Stimulated activated CD8-positive, alpha-beta memory T cell treated with anti-CD3 and anti-CD28 coated beads, Interleukin-15, amount 100 ng/mL, for 1 hour (primary cell): ENCODE data around the gene CPA1.

Experiments
- DNase-seq: peaks from one replicate; pipeline ENCODE4 v3.0.0-alpha.2; 2020; ENCODE audit warnings: low read depth

CPA1 gene

DNA sequence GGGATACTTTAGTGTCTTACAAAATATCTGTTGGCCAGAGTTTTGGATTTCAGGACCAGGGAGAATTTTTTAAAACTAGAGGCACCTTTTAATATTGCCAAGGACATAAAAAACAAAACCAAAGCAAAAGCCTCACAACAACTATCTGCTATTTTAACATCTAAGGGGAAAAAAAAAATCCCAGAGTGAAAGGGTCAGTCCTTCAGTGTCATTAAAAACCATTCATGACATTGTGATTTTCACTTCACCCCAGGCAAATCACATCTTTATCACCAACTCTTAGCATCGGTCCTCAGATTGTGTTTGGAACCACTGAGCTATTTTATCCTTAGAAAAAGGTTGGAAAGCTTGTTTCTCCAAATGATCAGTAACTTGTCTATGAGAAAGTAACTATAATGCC lies 49.8 kb downstream of the CPA1 start:
- DNase-seq: no peak

DNA sequence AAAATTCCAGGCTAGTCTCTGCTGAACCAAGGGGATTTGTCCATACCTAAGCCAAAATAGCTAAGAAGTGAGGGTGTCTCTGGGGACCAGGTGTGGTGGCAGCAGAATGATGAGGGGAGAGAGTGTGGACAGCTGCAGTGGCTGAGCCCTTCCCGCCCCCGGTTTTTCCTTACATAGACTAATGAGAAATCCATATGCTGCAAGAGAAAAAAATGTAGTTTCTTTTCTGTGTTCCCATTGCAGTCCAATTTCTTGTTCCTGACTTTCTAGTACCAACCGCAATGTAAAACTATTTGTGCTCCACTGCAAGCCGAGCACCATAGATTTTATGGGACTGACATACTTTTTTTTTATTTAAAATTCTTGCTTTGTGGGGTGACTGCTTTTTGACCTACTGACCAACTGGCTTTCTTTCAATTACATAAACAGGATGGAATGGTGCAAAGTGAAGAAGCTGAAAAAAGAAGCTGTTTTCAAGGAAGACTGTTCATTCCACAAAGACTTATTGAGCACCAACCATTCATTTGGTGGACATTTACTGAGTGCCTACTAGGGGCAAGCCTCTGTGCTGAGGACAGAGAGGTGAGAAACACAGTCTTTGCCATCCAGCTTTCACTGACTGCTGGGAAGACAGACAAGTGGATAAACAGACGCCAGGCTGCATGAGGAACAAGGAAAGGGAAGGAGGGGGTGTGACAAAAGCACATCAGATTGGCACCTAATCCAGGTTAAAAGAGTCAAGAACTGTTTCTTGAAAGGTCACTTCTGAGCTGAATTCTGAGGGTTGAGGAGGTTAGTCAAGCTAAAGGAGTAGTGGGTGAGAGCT lies 50.8 kb downstream of the CPA1 start:
- DNase-seq: no peak

- no peak for DNase-seq
Observed at GRCh38 chr7:130432886-130433285, 52.6 kb downstream of the CPA1 start.

GRCh38 chr7:130433301-130433700 lies 53.0 kb downstream of the CPA1 start:
- DNase-seq: no peak

DNA sequence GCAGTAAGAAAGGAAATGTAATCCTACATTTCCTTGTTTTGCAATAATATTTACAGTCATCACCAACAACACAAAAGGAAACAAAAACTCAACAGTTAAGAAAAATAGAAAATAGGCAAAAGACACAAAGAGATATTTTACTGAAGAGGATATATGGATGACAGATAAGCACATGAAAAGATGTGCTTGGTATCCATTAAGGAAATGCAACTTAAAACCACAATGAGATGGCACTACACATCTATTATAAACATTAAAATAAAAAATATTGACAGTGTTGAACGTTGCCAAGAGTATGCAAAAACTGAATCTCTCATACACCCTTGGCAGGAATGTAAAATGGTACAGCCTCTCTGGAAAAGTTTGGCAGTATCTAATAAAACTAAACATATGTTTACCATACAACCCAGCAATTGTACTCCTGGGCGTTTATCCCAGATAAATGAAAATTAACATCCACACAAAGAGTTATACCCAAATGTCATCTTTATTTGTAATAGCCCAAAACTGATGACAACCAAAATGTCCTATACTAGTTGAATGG lies 55.1 kb downstream of the CPA1 start:
- DNase-seq: no peak

GRCh38 chr7:130436253-130436652 lies 56.0 kb downstream of the CPA1 start:
- no peak for DNase-seq
